Measurements from ENCODE around the gene C6orf120.

Gene C6orf120

GRCh38 chr6:169729961-169730360 is 28.0 kb downstream of the C6orf120 start:
- Histone ChIP-seq H4K20me1 (ENCODE audit: control insufficient read depth, insufficient read depth, low read depth, low read length) (no peaks in the 10 kb centered on the region), H3K4me3 (ENCODE audit: low read length) (no peak overlapping the region), H3F3A (ENCODE audit: control insufficient read depth, insufficient read depth) (peaks cover 20% of the 10 kb centered on the region), H3K4me2 (ENCODE audit: low read length) (no peak overlapping the region), H3K79me2 (ENCODE audit: control insufficient read depth, low read length) (peaks cover 11% of the 10 kb centered on the region), H3K27ac (ENCODE audit: low read depth, low read length) (no peak overlapping the region), H3K9me2 (replicated peaks; ENCODE audit: control insufficient read depth, low read length) (no peaks in the 10 kb centered on the region), H3K9me3 (ENCODE audit: control insufficient read depth, insufficient read depth, low read length) (no peaks in the 10 kb centered on the region), H3K4me1 (ENCODE audit: control insufficient read depth, low read length) (peaks cover 45% of the 10 kb centered on the region), H3K36me3 (ENCODE audit: control insufficient read depth, low read length) (peaks cover 9% of the 10 kb centered on the region), H3K27me3 (ENCODE audit: control insufficient read depth, low read length) (no peaks in the 10 kb centered on the region)
- TF ChIP-seq CTCF (IDR thresholded peaks at IDR 0.05; ENCODE audit: low read depth, low read length, poor library complexity, severe bottlenecking) (no peak), EZH2phosphoT487 (IDR thresholded peaks at IDR 0.05; ENCODE audit: borderline replicate concordance, low read length) (no peak)

- no peak overlapping the region for H3K27ac ChIP-seq (ENCODE audit: low read depth, low read length)
- H3F3A ChIP-seq (ENCODE audit: control insufficient read depth, insufficient read depth): no peaks in the 10 kb centered on the region
- H3K4me2 ChIP-seq (ENCODE audit: low read length): no peak overlapping the region
- no peaks in the 10 kb centered on the region for H3K27me3 ChIP-seq (ENCODE audit: control insufficient read depth, low read length)
- peaks cover 8% of the 10 kb centered on the region for H3K4me1 ChIP-seq (ENCODE audit: control insufficient read depth, low read length)
- H3K79me2 ChIP-seq (ENCODE audit: control insufficient read depth, low read length): no peaks in the 10 kb centered on the region
- TF ChIP-seq CTCF (IDR thresholded peaks at IDR 0.05; ENCODE audit: low read depth, low read length, poor library complexity, severe bottlenecking): no peak
- TF ChIP-seq EZH2phosphoT487 (IDR thresholded peaks at IDR 0.05; ENCODE audit: borderline replicate concordance, low read length): no peak
- H3K9me3 ChIP-seq (ENCODE audit: control insufficient read depth, insufficient read depth, low read length): no peaks in the 10 kb centered on the region
- no peaks in the 10 kb centered on the region for H4K20me1 ChIP-seq (ENCODE audit: control insufficient read depth, insufficient read depth, low read depth, low read length)
- no peak overlapping the region for H3K4me3 ChIP-seq (ENCODE audit: low read length)
- no peaks in the 10 kb centered on the region for H3K36me3 ChIP-seq (ENCODE audit: control insufficient read depth, low read length)
- no peaks in the 10 kb centered on the region for H3K9me2 ChIP-seq (replicated peaks; ENCODE audit: control insufficient read depth, low read length)
These were observed 36.5 kb downstream of the C6orf120 start for GRCh38 chr6:169738204-169738975.

GRCh38 chr6:169738976-169739529 is 37.1 kb downstream of the C6orf120 start:
- Histone ChIP-seq H3K9me3 (ENCODE audit: control insufficient read depth, insufficient read depth, low read length) (no peaks in the 10 kb centered on the region), H3F3A (ENCODE audit: control insufficient read depth, insufficient read depth) (no peaks in the 10 kb centered on the region), H3K27ac (ENCODE audit: low read depth, low read length) (no peak overlapping the region), H3K27me3 (ENCODE audit: control insufficient read depth, low read length) (no peaks in the 10 kb centered on the region), H3K4me3 (ENCODE audit: low read length) (no peak overlapping the region), H3K4me1 (ENCODE audit: control insufficient read depth, low read length) (peaks cover 5% of the 10 kb centered on the region), H3K4me2 (ENCODE audit: low read length) (no peak overlapping the region), H3K79me2 (ENCODE audit: control insufficient read depth, low read length) (no peaks in the 10 kb centered on the region), H4K20me1 (ENCODE audit: control insufficient read depth, insufficient read depth, low read depth, low read length) (no peaks in the 10 kb centered on the region), H3K9me2 (replicated peaks; ENCODE audit: control insufficient read depth, low read length) (no peaks in the 10 kb centered on the region), H3K36me3 (ENCODE audit: control insufficient read depth, low read length) (no peaks in the 10 kb centered on the region)
- TF ChIP-seq EZH2phosphoT487 (IDR thresholded peaks at IDR 0.05; ENCODE audit: borderline replicate concordance, low read length): no peak
- no peak for TF ChIP-seq CTCF (IDR thresholded peaks at IDR 0.05; ENCODE audit: low read depth, low read length, poor library complexity, severe bottlenecking)
